HUDEP-2 (cell line): ENCODE measurements around the gene SPINT3.
"Not testable (repeated sequence)": the region's sequence is repeated elsewhere in the genome, so short reads cannot be mapped to it uniquely, and the experiment has no call there.

Experiments used
- DNase-seq, 76 experiments: peaks; one replicate each; lab custom pipeline; 2025; ENCODE audit not compliant: unreplicated experiment in 76 of 76; lab: John Stamatoyannopoulos, UW

SPINT3 gene

DNA sequence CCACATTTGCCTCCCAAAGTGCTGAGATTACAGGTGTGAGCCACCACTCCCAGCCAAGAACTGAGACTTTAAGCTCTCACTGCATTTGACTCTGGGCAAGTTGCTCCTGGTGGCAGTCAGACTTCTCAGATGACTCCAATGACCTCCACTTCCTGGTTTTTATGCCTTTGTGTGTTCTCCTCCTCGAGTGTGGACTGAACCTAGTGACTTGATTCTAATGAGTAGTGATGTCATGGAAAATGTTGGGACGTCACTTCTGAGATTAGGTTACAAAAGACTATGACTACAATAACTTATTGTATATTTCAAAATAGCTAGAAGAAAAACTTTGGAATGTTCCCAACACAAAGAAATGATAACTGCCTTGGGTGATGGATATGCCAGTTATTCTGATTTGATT lies 12.0 kb downstream of the SPINT3 start:
- DNase-seq = no peak

GRCh38 chr20:45502561-45502960 lies 12.9 kb downstream of the SPINT3 start:
- DNase-seq = no peak

DNA sequence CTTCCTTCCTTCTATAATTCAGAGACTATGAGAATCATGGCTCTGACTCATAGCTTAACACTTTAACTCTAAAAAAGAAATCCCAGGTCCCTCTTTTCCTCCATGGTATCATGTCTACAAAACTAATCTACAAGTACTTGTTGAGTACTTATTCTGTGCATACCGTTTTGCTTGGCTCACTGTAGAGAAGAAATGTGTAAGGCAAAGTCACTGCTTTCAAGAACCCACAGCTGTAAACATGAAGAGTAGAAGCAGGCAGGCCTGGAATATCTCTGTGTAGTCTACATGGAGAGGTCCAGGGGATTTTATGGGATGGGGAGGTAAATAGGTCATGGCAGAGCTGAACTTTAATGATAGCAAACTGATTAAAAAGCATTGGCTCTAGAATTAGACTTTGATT lies 13.8 kb downstream of the SPINT3 start:
- no peak for DNase-seq

DNA sequence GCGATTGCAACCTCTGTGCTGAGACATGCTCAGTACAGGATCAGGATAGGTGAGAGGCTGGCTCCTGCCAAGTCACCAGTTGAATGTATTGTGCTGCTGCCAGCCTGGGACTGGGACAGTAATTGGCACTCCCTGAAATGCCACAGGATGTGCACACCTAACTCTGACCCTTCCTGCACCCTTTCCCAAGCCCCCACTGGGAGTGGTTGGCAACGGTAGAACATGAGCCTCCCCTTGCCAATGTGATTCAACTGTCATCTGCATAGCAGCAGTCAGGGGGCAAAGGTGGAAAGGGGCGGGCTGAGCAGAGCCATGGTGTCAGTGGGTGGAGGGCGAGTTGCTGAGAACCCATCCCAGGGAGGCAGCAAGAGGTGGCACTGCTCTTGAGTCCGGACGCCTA lies 15.4 kb downstream of the SPINT3 start:
- DNase-seq = no peak

DNA sequence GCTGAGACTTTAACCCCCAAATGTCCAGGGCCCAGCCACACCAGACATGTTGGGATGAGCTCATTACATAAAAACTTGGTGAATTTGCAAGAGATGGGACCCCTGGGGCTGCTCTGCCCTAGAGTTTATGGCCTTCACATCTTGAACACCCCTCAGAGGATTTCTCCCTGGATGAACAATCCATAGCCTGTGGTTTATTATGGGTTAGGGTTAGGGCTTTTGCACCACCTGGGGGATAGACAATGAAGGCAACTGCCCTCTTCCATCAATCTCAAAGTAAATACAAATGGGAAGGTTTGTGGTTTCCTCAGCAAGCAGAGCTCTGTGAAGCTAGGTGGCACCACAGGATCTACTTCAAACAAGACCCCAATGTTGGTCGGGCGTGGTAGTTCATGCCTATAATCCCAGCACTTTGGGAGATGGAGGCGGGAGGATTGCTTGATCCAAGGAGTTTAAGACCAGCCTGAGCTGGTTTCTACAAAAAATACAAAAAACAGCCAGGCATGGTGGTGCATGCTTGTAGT lies 17.4 kb downstream of the SPINT3 start:
- no peak for DNase-seq

GRCh38 chr20:45496166-45496565 lies 19.3 kb downstream of the SPINT3 start:
- no peak for DNase-seq

GRCh38 chr20:45495501-45495941 lies 19.9 kb downstream of the SPINT3 start:
- no peak for DNase-seq

- DNase-seq = peak in 1 of 76 experiments; percentile 5
These were observed 26.3 kb downstream of the SPINT3 start for GRCh38 chr20:45489083-45489531.

- DNase-seq = peak in 1 of 76 experiments; percentile 3
These were observed 28.2 kb downstream of the SPINT3 start for GRCh38 chr20:45487231-45487635.

- DNase-seq = no peak
These were observed 30.0 kb downstream of the SPINT3 start for GRCh38 chr20:45485388-45485787.

- no peak for DNase-seq
These were observed 30.7 kb downstream of the SPINT3 start for GRCh38 chr20:45484676-45485075.

GRCh38 chr20:45479822-45480221 lies 35.6 kb downstream of the SPINT3 start:
- no peak for DNase-seq

DNA sequence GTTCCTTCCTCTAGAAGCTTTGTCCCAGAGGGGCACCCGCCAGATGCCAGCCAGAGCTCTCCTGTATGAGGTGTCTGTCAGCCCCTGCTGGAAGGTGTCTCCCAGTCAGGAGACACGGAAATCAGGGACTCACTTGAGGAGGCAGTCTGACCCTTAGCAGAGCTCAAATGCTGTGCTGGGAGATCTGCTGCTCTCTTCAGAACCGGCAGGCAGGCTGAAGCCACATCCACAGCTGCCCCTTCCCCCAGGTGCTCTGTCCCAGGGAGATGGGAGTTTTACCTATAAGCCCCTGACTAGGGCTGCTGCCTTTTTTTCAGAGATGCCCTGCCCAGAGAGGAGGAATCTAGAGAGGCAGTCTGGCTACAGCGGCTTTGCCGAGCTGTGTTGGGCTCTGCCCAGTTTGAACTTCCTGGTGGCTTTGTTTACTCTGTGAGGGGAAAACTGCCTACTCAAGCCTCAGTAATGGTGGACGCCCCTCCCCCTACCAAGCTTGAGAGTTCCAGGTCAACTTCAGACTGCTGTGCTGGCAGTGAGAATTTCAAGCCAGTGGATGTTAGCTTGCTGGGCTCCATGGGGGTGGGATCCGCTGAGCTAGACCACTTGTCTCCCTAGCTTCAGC lies 37.8 kb downstream of the SPINT3 start:
- not testable (repeated sequence) for DNase-seq

DNA sequence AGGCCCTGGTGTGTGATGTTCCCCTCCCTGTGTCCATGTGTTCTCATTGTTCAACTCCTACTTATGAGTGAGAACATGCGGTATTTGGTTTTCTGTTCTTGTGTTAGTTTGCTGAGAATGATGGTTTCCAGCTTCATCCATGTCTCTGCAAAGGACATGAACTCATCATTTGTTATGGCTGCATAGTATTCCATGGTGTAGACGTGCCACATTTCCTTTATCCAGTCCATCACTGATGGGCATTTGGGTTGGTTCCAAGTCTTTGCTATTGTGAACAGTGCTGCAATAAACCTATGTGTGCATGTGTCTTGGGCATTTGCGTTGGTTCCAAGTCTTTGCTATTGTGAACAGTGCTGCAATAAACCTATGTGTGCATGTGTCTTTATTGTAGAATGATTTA lies 43.1 kb downstream of the SPINT3 start:
- not testable (repeated sequence) for DNase-seq

GRCh38 chr20:45470937-45471336 lies 44.5 kb downstream of the SPINT3 start:
- DNase-seq = no peak

GRCh38 chr20:45470262-45470931 lies 45.0 kb downstream of the SPINT3 start:
- no peak for DNase-seq

DNA sequence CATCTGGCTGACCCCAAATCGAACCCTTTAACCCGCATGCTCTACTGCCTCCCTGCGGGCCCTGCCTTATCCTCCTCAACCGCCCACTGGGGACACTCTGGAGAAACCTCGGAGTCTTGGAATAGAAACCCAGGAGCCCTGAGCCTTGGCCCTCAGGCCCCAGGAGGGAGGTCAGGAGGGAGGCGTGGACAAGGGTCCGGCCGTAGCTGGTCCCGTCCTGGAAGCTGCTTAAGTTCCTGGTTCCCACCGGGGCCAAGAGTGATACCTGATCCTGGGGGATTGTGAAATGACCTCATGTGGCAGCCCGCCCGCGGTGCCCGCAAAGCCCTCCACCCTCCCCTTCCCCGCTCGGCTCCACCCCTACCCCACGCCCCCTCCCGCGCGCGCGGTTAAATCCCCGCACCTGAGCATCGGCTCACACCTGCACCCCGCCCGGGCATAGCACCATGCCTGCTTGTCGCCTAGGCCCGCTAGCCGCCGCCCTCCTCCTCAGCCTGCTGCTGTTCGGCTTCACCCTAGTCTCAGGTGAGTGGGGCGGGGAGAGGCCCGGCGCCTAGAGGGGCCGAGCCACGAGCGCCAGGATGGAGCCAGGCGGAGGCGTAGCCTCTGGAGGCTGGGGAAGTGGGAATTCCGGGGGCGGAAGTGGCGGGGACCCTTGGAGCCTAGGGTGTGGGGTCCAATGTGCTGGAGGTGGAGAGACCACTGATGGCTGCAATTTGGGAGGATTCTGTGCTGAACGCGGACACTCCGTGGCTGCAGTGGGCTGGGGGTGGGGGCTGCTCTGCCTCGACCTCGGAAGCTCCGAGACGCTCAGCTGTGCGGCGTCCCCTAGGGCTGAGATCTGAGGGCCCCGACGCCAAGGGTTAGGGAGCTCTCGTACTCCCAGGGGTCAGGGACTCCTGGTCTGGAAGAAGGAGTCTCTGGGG lies 45.8 kb downstream of the SPINT3 start, which contains the start of gene WFDC2:
Gene WFDC2 (plus strand): TSS at position 418 of the 926 bp plus-strand sequence. CDS start 29 bp downstream, at position 447.
- DNase-seq = no peak

DNA sequence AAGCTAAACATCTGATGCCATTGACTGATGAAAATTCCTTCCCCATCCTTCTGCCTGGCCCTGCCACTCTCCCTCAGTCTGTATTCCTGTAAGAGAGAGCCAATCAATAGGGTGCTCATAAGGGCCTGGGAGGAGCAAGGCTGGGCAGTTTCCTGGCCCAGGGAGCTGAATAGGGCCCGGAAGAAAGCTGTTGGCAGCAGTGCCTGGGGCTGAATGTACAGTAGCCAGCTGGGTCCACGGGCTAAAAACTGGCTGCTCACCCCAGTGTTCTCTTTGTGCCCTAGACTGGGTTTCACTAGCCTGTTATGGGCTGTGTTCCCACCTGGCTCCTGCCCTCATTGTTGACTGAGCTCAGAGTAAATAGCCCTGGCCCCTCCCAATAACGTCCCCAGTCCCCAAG lies 47.6 kb downstream of the SPINT3 start:
- DNase-seq = no peak

DNA sequence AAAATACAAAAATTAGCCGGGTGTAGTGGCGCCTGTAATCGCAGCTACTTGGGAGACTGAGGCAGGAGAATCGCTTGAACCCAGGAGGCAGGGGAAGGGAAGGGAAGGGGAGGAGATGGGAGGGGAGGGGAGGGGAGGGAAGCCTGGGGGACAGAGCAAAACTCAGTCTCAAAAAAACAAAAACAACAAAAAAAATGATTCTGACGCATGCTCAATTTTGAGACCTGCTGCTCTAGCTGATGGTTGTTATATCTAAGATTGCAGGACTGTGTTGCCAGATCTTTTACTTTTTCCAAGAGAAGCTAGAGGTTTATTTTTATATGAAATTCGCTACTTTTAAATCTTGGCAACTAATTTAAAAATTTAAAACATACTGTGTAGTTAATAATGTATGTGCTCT lies 48.2 kb downstream of the SPINT3 start:
- DNase-seq = no peak

GRCh38 chr20:45465491-45466266 lies 49.7 kb downstream of the SPINT3 start:
- no peak for DNase-seq
